ENCODE data around the gene ARHGAP26.

GRCh38 chr5:142767178-142767577 lies 3.0 kb upstream of the ARHGAP26 start:
- TF ChIP-seq POLR2AphosphoS5 (IDR thresholded peaks at IDR 0.05): no peak
- no peak for TF ChIP-seq CTCF (IDR thresholded peaks at IDR 0.05; ENCODE audit: poor library complexity, severe bottlenecking)
